ENCODE results near the gene FCAR.
"Not testable (repeated sequence)": the region's sequence is repeated elsewhere in the genome, so short reads cannot be mapped to it uniquely, and the experiment has no call there.

DNA sequence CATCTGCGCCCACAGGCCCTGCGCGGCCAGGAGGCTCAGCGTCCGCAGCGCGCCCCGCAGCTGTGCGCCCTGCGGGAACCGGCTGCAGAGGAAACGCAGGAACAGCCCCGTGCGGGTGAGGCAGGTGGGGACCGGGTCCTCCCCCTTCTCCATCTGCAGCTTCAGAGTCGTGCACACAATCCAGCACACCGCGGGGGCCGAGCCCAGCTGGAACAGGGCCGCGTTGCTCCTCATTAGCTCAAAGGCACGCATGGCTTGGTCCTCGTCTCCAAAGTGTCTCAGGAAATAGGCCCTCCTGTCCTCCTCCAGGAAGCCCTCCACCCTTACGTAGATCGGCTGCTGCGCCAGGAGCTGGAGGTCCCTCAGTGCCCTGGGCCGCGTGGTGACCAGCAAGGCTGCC, 65.5 kb downstream of the FCAR start:
- TF ChIP-seq, protein P1, sequence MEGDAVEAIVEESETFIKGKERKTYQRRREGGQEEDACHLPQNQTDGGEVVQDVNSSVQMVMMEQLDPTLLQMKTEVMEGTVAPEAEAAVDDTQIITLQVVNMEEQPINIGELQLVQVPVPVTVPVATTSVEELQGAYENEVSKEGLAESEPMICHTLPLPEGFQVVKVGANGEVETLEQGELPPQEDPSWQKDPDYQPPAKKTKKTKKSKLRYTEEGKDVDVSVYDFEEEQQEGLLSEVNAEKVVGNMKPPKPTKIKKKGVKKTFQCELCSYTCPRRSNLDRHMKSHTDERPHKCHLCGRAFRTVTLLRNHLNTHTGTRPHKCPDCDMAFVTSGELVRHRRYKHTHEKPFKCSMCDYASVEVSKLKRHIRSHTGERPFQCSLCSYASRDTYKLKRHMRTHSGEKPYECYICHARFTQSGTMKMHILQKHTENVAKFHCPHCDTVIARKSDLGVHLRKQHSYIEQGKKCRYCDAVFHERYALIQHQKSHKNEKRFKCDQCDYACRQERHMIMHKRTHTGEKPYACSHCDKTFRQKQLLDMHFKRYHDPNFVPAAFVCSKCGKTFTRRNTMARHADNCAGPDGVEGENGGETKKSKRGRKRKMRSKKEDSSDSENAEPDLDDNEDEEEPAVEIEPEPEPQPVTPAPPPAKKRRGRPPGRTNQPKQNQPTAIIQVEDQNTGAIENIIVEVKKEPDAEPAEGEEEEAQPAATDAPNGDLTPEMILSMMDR (IDR thresholded peaks at IDR 0.05), result not testable (repeated sequence)
- TF ChIP-seq ZFX (IDR thresholded peaks at IDR 0.05; ENCODE audit: borderline replicate concordance), result not testable (repeated sequence)

Data from 22Rv1 (cell line).